AML-193 (cell line): ENCODE results near the gene LMO7.

ENCODE experiments used
- DNase-seq, 2 experiments: peaks; one replicate each; lab custom pipeline; 2025; lab: John Stamatoyannopoulos, UW

The LMO7 gene

GRCh38 chr13:75896271-75896670, 260.1 kb downstream of the LMO7 start:
- no peak for DNase-seq

- no peak for DNase-seq
These were observed 261.3 kb downstream of the LMO7 start for GRCh38 chr13:75897386-75897785.

DNA sequence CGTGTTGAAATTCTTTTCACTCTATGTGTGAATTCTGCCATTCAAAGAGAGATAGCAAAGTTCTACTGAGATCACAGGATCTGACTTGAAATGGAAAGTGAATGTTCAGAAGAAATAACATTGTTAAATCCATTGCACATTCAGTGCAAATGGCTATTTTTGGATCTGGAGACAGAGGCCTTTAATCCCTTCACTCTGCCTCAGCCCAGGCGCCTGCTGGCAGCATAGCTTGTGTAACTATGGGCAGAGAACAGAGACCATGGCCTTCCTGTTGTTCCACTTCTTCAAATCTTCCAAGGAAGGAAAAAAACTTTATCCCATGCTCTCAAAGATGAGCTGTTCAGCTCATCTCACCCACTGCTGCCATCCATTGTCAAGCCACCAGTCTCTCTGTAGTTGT, 265.4 kb downstream of the LMO7 start:
- DNase-seq, result no peak

- DNase-seq, result no peak
These were observed 266.3 kb downstream of the LMO7 start for GRCh38 chr13:75902166-75903104.

DNA sequence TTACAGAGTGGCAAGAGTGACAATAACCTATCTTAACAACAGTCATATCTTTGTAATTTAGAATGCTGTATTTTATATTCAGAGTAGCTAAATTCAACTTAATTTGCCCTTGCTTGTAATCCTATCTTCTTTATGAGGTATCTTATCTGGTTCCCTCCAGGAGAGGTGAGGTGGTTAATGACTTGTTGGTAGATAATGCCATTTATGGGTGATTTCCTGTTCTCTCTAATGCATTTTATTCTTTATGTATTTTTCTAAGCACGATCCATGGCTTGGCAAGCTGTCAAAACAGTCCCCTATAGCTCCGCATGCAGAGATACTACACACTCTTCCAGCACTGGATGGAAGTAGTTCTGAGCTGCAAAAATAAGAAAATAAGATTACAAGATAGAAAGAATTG, 267.9 kb downstream of the LMO7 start:
- DNase-seq, result no peak

GRCh38 chr13:75906315-75906714, 270.2 kb downstream of the LMO7 start:
- DNase-seq, result no peak

DNA sequence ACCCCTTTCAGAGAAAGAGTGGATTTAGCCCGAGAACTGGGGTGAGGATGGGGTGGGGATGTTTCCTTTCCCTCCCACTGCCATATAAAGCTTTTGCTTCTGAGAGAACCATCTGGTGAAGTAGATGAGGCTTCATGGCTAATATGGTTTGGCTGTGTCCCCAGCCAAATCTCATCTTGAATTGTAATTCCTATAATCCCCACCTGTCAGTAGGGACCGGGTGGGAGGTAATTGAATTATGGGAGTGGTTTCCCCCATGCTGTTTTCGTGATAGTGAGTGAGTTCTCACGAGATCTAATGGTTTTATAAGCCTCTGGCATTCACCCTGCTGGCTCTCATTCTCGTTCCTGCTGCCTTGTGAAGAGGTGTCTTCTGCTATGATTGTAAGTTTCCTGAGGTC, 270.9 kb downstream of the LMO7 start:
- DNase-seq, result no peak

- DNase-seq, result no peak
These were observed 272.0 kb downstream of the LMO7 start for GRCh38 chr13:75908141-75908540.
